ENCODE results near the gene MRNIP.
"Not testable (repeated sequence)": the region's sequence is repeated elsewhere in the genome, so short reads cannot be mapped to it uniquely, and the experiment has no call there.

The MRNIP gene

DNA sequence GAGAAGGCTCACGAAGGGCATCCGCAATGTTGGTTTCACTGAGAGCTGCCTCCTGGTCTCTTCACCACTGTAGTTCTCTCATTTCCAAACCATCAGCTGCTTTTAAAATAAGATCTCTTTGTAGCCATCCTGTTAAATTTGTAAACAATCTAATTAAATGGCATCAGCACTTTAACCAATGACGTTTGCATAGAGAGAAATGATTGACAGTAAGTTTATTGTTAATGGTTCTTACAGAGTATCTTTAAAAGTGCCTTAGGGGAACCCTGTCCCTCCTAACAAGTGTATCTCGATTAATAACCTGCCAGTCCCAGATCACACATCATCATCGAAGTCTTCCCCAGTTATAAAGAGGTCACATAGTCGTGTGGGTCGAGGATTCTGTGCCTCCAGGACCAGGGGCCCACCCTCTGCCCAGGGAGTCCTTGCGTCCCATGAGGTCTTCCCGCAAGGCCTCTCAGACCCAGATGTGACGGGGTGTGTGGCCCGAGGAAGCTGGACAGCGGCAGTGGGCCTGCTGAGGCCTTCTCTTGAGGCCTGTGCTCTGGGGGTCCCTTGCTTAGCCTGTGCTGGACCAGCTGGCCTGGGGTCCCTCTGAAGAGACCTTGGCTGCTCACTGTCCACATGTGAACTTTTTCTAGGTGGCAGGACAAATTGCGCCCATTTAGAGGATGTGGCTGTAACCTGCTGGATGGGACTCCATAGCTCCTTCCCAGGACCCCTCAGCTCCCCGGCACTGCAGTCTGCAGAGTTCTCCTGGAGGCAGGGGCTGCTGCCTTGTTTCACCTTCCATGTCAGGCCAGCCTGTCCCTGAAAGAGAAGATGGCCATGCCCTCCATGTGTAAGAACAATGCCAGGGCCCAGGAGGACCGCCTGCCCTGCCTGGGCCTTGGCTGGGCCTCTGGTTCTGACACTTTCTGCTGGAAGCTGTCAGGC lies 21.3 kb downstream of the MRNIP start:
- Histone ChIP-seq H3K4me3 (replicated peaks; ENCODE audit: insufficient read depth, low read length) (no peak overlapping the region), H3K27ac (replicated peaks) (no peak overlapping the region), H3K27me3 (ENCODE audit: insufficient read depth, poor library complexity, severe bottlenecking) (no peaks in the 10 kb centered on the region)
- no peak for TF ChIP-seq GABPA (IDR thresholded peaks at IDR 0.05; ENCODE audit: low read depth)
- TF ChIP-seq, protein P1, sequence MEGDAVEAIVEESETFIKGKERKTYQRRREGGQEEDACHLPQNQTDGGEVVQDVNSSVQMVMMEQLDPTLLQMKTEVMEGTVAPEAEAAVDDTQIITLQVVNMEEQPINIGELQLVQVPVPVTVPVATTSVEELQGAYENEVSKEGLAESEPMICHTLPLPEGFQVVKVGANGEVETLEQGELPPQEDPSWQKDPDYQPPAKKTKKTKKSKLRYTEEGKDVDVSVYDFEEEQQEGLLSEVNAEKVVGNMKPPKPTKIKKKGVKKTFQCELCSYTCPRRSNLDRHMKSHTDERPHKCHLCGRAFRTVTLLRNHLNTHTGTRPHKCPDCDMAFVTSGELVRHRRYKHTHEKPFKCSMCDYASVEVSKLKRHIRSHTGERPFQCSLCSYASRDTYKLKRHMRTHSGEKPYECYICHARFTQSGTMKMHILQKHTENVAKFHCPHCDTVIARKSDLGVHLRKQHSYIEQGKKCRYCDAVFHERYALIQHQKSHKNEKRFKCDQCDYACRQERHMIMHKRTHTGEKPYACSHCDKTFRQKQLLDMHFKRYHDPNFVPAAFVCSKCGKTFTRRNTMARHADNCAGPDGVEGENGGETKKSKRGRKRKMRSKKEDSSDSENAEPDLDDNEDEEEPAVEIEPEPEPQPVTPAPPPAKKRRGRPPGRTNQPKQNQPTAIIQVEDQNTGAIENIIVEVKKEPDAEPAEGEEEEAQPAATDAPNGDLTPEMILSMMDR (IDR thresholded peaks at IDR 0.05; ENCODE audit: insufficient read depth, low read length) = no peak
- no peak for TF ChIP-seq POLR2AphosphoS5 (IDR thresholded peaks at IDR 0.05; ENCODE audit: low read depth)
- TF ChIP-seq, protein P2, sequence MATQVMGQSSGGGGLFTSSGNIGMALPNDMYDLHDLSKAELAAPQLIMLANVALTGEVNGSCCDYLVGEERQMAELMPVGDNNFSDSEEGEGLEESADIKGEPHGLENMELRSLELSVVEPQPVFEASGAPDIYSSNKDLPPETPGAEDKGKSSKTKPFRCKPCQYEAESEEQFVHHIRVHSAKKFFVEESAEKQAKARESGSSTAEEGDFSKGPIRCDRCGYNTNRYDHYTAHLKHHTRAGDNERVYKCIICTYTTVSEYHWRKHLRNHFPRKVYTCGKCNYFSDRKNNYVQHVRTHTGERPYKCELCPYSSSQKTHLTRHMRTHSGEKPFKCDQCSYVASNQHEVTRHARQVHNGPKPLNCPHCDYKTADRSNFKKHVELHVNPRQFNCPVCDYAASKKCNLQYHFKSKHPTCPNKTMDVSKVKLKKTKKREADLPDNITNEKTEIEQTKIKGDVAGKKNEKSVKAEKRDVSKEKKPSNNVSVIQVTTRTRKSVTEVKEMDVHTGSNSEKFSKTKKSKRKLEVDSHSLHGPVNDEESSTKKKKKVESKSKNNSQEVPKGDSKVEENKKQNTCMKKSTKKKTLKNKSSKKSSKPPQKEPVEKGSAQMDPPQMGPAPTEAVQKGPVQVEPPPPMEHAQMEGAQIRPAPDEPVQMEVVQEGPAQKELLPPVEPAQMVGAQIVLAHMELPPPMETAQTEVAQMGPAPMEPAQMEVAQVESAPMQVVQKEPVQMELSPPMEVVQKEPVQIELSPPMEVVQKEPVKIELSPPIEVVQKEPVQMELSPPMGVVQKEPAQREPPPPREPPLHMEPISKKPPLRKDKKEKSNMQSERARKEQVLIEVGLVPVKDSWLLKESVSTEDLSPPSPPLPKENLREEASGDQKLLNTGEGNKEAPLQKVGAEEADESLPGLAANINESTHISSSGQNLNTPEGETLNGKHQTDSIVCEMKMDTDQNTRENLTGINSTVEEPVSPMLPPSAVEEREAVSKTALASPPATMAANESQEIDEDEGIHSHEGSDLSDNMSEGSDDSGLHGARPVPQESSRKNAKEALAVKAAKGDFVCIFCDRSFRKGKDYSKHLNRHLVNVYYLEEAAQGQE (IDR thresholded peaks at IDR 0.05; ENCODE audit: insufficient replicate concordance, low read depth) = no peak
- TF ChIP-seq SPI1 (IDR thresholded peaks at IDR 0.05; ENCODE audit: borderline replicate concordance, low read depth) = no peak
- DNase-seq (ENCODE audit: low read depth in 1 of 2, low spot score in 1 of 2) = no peak

DNA sequence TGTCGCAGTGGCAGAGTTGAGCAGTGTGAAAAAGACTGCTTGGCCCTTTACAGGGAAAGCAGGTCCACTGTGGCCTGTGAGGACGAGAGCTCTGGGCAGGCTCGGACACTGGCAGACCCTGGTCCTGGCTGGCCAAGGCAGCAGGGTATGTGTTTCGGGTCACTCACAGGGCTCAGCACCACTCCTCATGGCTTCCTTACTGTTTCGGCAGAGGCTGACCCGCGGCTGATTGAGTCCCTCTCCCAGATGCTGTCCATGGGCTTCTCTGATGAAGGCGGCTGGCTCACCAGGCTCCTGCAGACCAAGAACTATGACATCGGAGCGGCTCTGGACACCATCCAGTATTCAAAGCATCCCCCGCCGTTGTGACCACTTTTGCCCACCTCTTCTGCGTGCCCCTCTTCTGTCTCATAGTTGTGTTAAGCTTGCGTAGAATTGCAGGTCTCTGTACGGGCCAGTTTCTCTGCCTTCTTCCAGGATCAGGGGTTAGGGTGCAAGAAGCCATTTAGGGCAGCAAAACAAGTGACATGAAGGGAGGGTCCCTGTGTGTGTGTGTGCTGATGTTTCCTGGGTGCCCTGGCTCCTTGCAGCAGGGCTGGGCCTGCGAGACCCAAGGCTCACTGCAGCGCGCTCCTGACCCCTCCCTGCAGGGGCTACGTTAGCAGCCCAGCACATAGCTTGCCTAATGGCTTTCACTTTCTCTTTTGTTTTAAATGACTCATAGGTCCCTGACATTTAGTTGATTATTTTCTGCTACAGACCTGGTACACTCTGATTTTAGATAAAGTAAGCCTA lies 22.2 kb downstream of the MRNIP start:
- no peak overlapping the region for H3K27ac ChIP-seq (replicated peaks)
- TF ChIP-seq, protein P1 (IDR thresholded peaks at IDR 0.05; ENCODE audit: insufficient read depth, low read length) = no peak
- TF ChIP-seq GABPA (IDR thresholded peaks at IDR 0.05; ENCODE audit: low read depth) (no peak), POLR2AphosphoS5 (IDR thresholded peaks at IDR 0.05; ENCODE audit: low read depth) (no peak), SPI1 (IDR thresholded peaks at IDR 0.05; ENCODE audit: borderline replicate concordance, low read depth) (no peak)
- TF ChIP-seq, protein P2 (IDR thresholded peaks at IDR 0.05; ENCODE audit: insufficient replicate concordance, low read depth) = no peak
- no peaks in the 10 kb centered on the region for H3K27me3 ChIP-seq (ENCODE audit: insufficient read depth, poor library complexity, severe bottlenecking)
- no peak overlapping the region for H3K4me3 ChIP-seq (replicated peaks; ENCODE audit: insufficient read depth, low read length)
- DNase-seq (ENCODE audit: low read depth in 1 of 2, low spot score in 1 of 2) = no peak

DNA sequence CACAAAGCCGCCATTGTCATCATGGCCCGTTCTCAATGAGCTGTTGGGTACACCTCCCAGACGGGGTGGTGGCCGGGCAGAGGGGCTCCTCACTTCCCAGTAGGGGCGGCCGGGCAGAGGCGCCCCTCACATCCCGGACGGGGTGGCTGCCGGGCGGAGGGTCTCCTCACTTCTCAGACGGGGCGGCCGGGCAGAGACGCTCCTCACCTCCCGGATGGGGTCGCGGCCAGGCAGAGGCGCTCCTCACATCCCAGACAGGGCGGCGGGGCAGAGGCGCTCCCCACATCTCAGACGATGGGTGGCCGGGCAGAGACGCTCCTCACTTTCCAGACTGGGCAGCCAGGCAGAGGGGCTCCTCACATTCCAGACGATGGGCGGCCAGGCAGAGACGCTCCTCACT lies 23.7 kb downstream of the MRNIP start:
- H3K27ac ChIP-seq (replicated peaks); DNase-seq (ENCODE audit: low read depth in 1 of 2, low spot score in 1 of 2); H3K4me3 ChIP-seq (replicated peaks; ENCODE audit: insufficient read depth, low read length); H3K27me3 ChIP-seq (ENCODE audit: insufficient read depth, poor library complexity, severe bottlenecking): not testable (repeated sequence)

DNA sequence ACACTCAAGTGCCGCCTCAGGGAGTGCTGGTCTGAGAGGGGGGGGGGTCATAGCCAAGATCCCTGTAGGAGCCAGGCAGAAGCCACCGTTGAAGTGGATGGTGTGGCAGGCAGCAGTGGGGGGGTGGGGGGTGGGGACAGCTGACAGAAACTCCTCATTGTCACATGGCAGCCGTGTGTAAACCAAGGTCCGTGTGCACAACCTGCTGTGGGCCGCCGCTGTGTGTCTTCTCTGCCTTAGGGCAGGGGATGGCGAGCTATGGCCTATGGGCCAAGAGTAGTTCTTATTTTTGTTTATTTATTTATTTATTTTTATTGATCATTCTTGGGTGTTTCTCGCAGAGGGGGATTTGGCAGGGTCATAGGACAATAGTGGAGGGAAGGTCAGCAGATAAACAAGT lies 24.5 kb downstream of the MRNIP start:
- no peak for DNase-seq (ENCODE audit: low read depth in 1 of 2, low spot score in 1 of 2)
- Histone ChIP-seq H3K27ac (replicated peaks) (no peak overlapping the region), H3K4me3 (replicated peaks; ENCODE audit: insufficient read depth, low read length) (no peak overlapping the region), H3K27me3 (ENCODE audit: insufficient read depth, poor library complexity, severe bottlenecking) (no peaks in the 10 kb centered on the region)
- TF ChIP-seq, protein P1 (IDR thresholded peaks at IDR 0.05; ENCODE audit: insufficient read depth, low read length) = no peak
- no peak for TF ChIP-seq POLR2AphosphoS5 (IDR thresholded peaks at IDR 0.05; ENCODE audit: low read depth)
- TF ChIP-seq, protein P2 (IDR thresholded peaks at IDR 0.05; ENCODE audit: insufficient replicate concordance, low read depth) = no peak
- TF ChIP-seq GABPA (IDR thresholded peaks at IDR 0.05; ENCODE audit: low read depth) = no peak
- no peak for TF ChIP-seq SPI1 (IDR thresholded peaks at IDR 0.05; ENCODE audit: borderline replicate concordance, low read depth)

Measured in HL-60 (cell line).